Neural cell (in vitro differentiated cells): ENCODE results near the gene SERPINB6. TPM values are rescaled to one million over a fixed set of nuclear protein-coding genes. Genes with fewer than 3 reads are reported as not detected.

ENCODE experiments used
- H2AFZ ChIP-seq: fragments of 200-600, 300-800 bp; sonication (generic), shearing (Covaris generic); 2 replicates; pipeline ENCODE4 v1.6.0; 2014; ENCODE audit warnings: low read depth, mild to moderate bottlenecking, antibody characterized with exemption, low read length, moderate library complexity
- H3F3A ChIP-seq: fragments of 200-600 bp; shearing (Covaris generic); 2 replicates; pipeline ENCODE4 v1.6.1; 2016; ENCODE audit warnings: mild to moderate bottlenecking, moderate library complexity, mixed read lengths, antibody characterized with exemption, low read length; ENCODE audit not compliant: insufficient read depth, poor library complexity, severe bottlenecking
- H3K27ac ChIP-seq: fragments of 200-600, 300-800 bp; sonication (generic), shearing (Covaris generic); 2 replicates; pipeline ENCODE4 v1.5.1; 2014; ENCODE audit warnings: mild to moderate bottlenecking, low read length, moderate library complexity
- H3K27me3 ChIP-seq: fragments of 300-800, 200-600 bp; sonication (generic), shearing (Covaris generic); 2 replicates; pipeline ENCODE4 v1.6.0; 2014; ENCODE audit warnings: mild to moderate bottlenecking, low read depth, low read length, moderate library complexity; ENCODE audit not compliant: insufficient read depth
- H3K36me3 ChIP-seq: fragments of 300-800, 200-600 bp; sonication (generic), shearing (Covaris generic); 2 replicates; pipeline ENCODE4 v1.5.1; 2014; ENCODE audit warnings: mild to moderate bottlenecking, antibody characterized with exemption, low read length, moderate library complexity; ENCODE audit not compliant: insufficient read depth
- H3K4me2 ChIP-seq: fragments of 300-800, 200-600 bp; sonication (generic), shearing (Covaris generic); 2 replicates; pipeline ENCODE4 v1.6.0; 2014; ENCODE audit warnings: mild to moderate bottlenecking, low read length
- H3K4me3 ChIP-seq: fragments of 300-800, 200-600 bp; sonication (generic), shearing (Covaris generic); 2 replicates; pipeline ENCODE4 v1.5.1; 2014; ENCODE audit warnings: mild to moderate bottlenecking, low read length, moderate library complexity
- H3K79me2 ChIP-seq: fragments of 200-600 bp; shearing (Covaris generic); replicated peaks from 2 replicates; pipeline ENCODE4 v1.6.0; 2014; ENCODE audit warnings: mild to moderate bottlenecking, low read length, moderate library complexity; ENCODE audit not compliant: insufficient read depth
- H3K9ac ChIP-seq: fragments of 300-800, 200-600 bp; sonication (generic), shearing (Covaris generic); 2 replicates; pipeline ENCODE4 v1.6.1; 2016; ENCODE audit warnings: mild to moderate bottlenecking, low read length, mixed read lengths
- H3K9me2 ChIP-seq: fragments of 200-600 bp; shearing (Covaris generic); 2 replicates; pipeline ENCODE4 v1.6.1; 2016; ENCODE audit warnings: mild to moderate bottlenecking, low read length, mixed read lengths; ENCODE audit not compliant: insufficient read depth
- H3K9me3 ChIP-seq: fragments of 200-600, 300-800 bp; sonication (generic), shearing (Covaris generic); 2 replicates; pipeline ENCODE4 v1.6.1; 2016; ENCODE audit warnings: mild to moderate bottlenecking, mixed run types, low read length, moderate library complexity, mixed read lengths
- H4K20me1 ChIP-seq: fragments of 200-600 bp; shearing (Covaris generic); 2 replicates; pipeline ENCODE4 v1.6.1; 2016; ENCODE audit warnings: mild to moderate bottlenecking, mixed run types; ENCODE audit not compliant: insufficient read depth
- EP300 ChIP-seq: fragments of 450-650 bp; conservative IDR thresholded peaks from 2 replicates; pipeline ENCODE4 v1.6.1; 2014; ENCODE audit warnings: antibody characterized with exemption, mild to moderate bottlenecking, moderate library complexity; ENCODE audit not compliant: poor library complexity, severe bottlenecking
- EZH2 ChIP-seq: fragments of 200-600, 300-800 bp; shearing (Covaris generic), sonication (generic); IDR thresholded peaks from 2 replicates; pipeline ENCODE4 v1.6.1; 2014; ENCODE audit warnings: antibody characterized with exemption, low read length, borderline replicate concordance, mild to moderate bottlenecking; ENCODE audit not compliant: insufficient read depth, poor library complexity, severe bottlenecking
- MXI1 ChIP-seq: fragments of 450-650 bp; conservative IDR thresholded peaks from 2 replicates; pipeline ENCODE4 v1.6.1; 2014; ENCODE audit warnings: antibody characterized with exemption, mild to moderate bottlenecking; ENCODE audit not compliant: poor library complexity, severe bottlenecking
- POLR2AphosphoS5 ChIP-seq: IDR thresholded peaks from 2 replicates; pipeline ENCODE4 v1.6.1; 2012
- RAD21 ChIP-seq: fragments of 450-650 bp; conservative IDR thresholded peaks from 2 replicates; pipeline ENCODE4 v1.6.1; 2014; ENCODE audit warnings: antibody characterized with exemption, mild to moderate bottlenecking, moderate library complexity
- SMC3 ChIP-seq: fragments of 450-650 bp; conservative IDR thresholded peaks from 2 replicates; pipeline ENCODE4 v1.6.1; 2014; ENCODE audit warnings: antibody characterized with exemption, mild to moderate bottlenecking, moderate library complexity; ENCODE audit not compliant: poor library complexity
- TAF1 ChIP-seq: IDR thresholded peaks from 2 replicates; pipeline ENCODE4 v1.6.1; 2012; ENCODE audit warnings: low read depth
- polyA plus RNA-seq: library from polyadenylated mRNA; depleted of rRNA; stranded (reverse); fragments of >200 nt; gene quantifications from 2 replicates; pipeline ENCODE4 v1.2.3, GENCODE V29; 2014
- TF ChIP-seq, protein P1 (sequence below): IDR thresholded peaks from 2 replicates; pipeline ENCODE4 v1.6.1; 2012; ENCODE audit warnings: borderline replicate concordance
- TF ChIP-seq, protein P2 (sequence below): fragments of 450-650 bp; IDR thresholded peaks from 2 replicates; pipeline ENCODE4 v1.5.1; 2014; ENCODE audit warnings: antibody characterized with exemption, mild to moderate bottlenecking, moderate library complexity; ENCODE audit not compliant: poor library complexity, severe bottlenecking

The SERPINB6 gene
- polyA plus RNA-seq, 1 donor from 2014 or later: 2.3 TPM

DNA sequence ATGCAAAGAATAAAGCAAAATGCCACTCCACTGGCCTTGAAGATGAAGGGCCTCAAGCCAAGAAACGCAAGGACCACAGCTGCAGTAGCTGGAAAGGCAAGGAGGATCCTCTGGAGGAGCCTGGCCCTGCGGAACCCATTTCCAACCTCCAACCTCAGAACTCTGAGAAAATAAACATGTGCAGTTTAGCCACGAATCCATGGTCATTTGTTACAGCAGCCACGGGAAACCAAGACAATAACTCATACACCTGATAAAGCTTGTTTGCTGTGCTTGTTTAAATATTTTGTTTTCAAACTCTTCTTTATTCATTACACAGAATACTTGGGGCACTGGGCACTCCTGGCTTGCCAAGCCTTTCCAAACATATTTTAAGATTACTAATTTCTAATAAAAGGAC lies 10.4 kb downstream of the SERPINB6 start:
- Histone ChIP-seq H3K4me3 (no peak overlapping the region), H4K20me1 (no peaks in the 10 kb centered on the region), H3K9me3 (no peaks in the 10 kb centered on the region), H3K27me3 (no peaks in the 10 kb centered on the region), H3K27ac (no peak overlapping the region), H3K9ac (no peak overlapping the region), H2AFZ (no peak overlapping the region), H3F3A (no peaks in the 10 kb centered on the region), H3K36me3 (no peaks in the 10 kb centered on the region), H3K4me2 (no peak overlapping the region), H3K9me2 (no peaks in the 10 kb centered on the region), H3K79me2 (no peaks in the 10 kb centered on the region)
- TF ChIP-seq, protein P1, sequence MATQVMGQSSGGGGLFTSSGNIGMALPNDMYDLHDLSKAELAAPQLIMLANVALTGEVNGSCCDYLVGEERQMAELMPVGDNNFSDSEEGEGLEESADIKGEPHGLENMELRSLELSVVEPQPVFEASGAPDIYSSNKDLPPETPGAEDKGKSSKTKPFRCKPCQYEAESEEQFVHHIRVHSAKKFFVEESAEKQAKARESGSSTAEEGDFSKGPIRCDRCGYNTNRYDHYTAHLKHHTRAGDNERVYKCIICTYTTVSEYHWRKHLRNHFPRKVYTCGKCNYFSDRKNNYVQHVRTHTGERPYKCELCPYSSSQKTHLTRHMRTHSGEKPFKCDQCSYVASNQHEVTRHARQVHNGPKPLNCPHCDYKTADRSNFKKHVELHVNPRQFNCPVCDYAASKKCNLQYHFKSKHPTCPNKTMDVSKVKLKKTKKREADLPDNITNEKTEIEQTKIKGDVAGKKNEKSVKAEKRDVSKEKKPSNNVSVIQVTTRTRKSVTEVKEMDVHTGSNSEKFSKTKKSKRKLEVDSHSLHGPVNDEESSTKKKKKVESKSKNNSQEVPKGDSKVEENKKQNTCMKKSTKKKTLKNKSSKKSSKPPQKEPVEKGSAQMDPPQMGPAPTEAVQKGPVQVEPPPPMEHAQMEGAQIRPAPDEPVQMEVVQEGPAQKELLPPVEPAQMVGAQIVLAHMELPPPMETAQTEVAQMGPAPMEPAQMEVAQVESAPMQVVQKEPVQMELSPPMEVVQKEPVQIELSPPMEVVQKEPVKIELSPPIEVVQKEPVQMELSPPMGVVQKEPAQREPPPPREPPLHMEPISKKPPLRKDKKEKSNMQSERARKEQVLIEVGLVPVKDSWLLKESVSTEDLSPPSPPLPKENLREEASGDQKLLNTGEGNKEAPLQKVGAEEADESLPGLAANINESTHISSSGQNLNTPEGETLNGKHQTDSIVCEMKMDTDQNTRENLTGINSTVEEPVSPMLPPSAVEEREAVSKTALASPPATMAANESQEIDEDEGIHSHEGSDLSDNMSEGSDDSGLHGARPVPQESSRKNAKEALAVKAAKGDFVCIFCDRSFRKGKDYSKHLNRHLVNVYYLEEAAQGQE: no peak
- TF ChIP-seq RAD21 (no peak), TAF1 (no peak), EP300 (no peak), SMC3 (no peak), MXI1 (no peak), POLR2AphosphoS5 (no peak), EZH2 (no peak)
- TF ChIP-seq, protein P2, sequence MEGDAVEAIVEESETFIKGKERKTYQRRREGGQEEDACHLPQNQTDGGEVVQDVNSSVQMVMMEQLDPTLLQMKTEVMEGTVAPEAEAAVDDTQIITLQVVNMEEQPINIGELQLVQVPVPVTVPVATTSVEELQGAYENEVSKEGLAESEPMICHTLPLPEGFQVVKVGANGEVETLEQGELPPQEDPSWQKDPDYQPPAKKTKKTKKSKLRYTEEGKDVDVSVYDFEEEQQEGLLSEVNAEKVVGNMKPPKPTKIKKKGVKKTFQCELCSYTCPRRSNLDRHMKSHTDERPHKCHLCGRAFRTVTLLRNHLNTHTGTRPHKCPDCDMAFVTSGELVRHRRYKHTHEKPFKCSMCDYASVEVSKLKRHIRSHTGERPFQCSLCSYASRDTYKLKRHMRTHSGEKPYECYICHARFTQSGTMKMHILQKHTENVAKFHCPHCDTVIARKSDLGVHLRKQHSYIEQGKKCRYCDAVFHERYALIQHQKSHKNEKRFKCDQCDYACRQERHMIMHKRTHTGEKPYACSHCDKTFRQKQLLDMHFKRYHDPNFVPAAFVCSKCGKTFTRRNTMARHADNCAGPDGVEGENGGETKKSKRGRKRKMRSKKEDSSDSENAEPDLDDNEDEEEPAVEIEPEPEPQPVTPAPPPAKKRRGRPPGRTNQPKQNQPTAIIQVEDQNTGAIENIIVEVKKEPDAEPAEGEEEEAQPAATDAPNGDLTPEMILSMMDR: no peak

DNA sequence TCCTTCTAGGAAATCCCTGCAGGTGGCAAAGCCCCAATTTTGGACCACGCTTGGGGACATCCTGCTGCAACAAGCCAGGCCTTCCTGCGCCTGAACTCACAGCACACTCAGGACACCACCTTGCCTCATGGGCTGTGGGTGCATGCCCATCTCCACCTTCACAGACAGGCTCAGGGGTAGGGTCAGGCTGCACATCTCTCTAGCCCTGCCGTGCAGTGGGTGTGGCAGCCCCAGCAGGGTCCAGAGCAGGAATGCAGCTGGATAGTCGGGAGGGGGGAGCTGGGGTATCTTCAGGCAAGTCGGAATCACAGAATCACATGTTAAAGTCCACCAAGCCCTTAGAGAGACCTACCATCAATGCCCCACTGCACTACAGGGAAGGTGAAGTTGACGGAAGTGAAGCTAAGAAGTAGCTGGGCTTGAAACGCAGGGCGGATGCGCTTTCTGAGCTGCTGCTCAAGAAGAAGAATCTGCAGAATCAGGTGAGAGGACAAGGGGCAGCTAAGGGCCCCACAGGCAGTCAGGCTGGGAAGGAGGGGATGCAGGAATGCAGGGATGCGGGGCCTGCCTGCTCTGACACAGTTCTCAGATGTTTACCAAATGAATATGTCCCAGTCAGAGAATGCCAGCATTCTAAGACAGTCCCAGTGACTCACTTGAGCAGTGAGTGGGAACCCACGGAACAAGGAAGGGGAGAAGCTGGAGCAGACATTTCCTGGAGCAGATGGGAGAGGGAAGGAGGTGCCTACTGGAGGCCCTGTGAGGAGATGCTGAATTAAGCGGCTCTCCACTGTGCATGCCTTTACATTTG lies 11.3 kb downstream of the SERPINB6 start:
- no peaks in the 10 kb centered on the region for H3K36me3 ChIP-seq
- H3K9me3 ChIP-seq: no peaks in the 10 kb centered on the region
- H3F3A ChIP-seq: no peaks in the 10 kb centered on the region
- H3K9ac ChIP-seq: no peak overlapping the region
- H3K27ac ChIP-seq: no peak overlapping the region
- H4K20me1 ChIP-seq: no peaks in the 10 kb centered on the region
- no peaks in the 10 kb centered on the region for H3K27me3 ChIP-seq
- no peak overlapping the region for H3K4me2 ChIP-seq
- H3K9me2 ChIP-seq: no peaks in the 10 kb centered on the region
- no peak overlapping the region for H2AFZ ChIP-seq
- TF ChIP-seq EZH2 (no peak), SMC3 (no peak), TAF1 (no peak), RAD21 (no peak), EP300 (no peak), POLR2AphosphoS5 (no peak), MXI1 (no peak)
- TF ChIP-seq, protein P1: no peak
- TF ChIP-seq, protein P2: no peak
- no peaks in the 10 kb centered on the region for H3K79me2 ChIP-seq
- no peak overlapping the region for H3K4me3 ChIP-seq
